Activated T-cell treated with anti-CD3 and anti-CD28 coated beads for 24 hours (primary cell): ENCODE data around the gene SDC1.

Experiments
- DNase-seq: peaks from one replicate; pipeline ENCODE4 v3.0.0-alpha.2; 2020; ENCODE audit warnings: low read depth

SDC1 gene

GRCh38 chr2:20169796-20170703 is 54.9 kb downstream of the SDC1 start:
- DNase-seq = no peak

GRCh38 chr2:20168727-20169696 is 55.9 kb downstream of the SDC1 start:
- no peak for DNase-seq

GRCh38 chr2:20168048-20168726 is 56.7 kb downstream of the SDC1 start:
- DNase-seq = no peak

GRCh38 chr2:20167356-20167755 is 57.6 kb downstream of the SDC1 start:
- DNase-seq = no peak

- DNase-seq = no peak
Observed at GRCh38 chr2:20165677-20166509, 59.0 kb downstream of the SDC1 start.

- no peak for DNase-seq
Observed at GRCh38 chr2:20164734-20165478, 60.0 kb downstream of the SDC1 start.

GRCh38 chr2:20164061-20164733 is 60.7 kb downstream of the SDC1 start:
- DNase-seq = no peak

GRCh38 chr2:20159411-20160070 is 65.4 kb downstream of the SDC1 start:
- no peak for DNase-seq

- DNase-seq = no peak
Observed at GRCh38 chr2:20157193-20157891, 67.6 kb downstream of the SDC1 start.

GRCh38 chr2:20156836-20157192 is 68.1 kb downstream of the SDC1 start:
- DNase-seq = no peak

GRCh38 chr2:20156076-20156759 is 68.7 kb downstream of the SDC1 start:
- no peak for DNase-seq

GRCh38 chr2:20153131-20153851 is 71.6 kb downstream of the SDC1 start:
- DNase-seq = no peak

GRCh38 chr2:20150806-20151571 is 73.9 kb downstream of the SDC1 start:
- DNase-seq = no peak
